Stimulated activated CD4-positive, alpha-beta T cell treated with anti-CD3 and anti-CD28 coated beads, Interleukin-15, amount 100 ng/mL, for 48 hours (primary cell): Measurements from ENCODE around the gene DDIT3.
"Not testable (repeated sequence)": the region's sequence is repeated elsewhere in the genome, so short reads cannot be mapped to it uniquely, and the experiment has no call there.

ENCODE experiments used
- DNase-seq, 2 donors: peaks; one replicate each; pipeline ENCODE4 v3.0.0-alpha.2; 2020; ENCODE audit warnings: low read depth in 2 of 2

Gene DDIT3

DNA sequence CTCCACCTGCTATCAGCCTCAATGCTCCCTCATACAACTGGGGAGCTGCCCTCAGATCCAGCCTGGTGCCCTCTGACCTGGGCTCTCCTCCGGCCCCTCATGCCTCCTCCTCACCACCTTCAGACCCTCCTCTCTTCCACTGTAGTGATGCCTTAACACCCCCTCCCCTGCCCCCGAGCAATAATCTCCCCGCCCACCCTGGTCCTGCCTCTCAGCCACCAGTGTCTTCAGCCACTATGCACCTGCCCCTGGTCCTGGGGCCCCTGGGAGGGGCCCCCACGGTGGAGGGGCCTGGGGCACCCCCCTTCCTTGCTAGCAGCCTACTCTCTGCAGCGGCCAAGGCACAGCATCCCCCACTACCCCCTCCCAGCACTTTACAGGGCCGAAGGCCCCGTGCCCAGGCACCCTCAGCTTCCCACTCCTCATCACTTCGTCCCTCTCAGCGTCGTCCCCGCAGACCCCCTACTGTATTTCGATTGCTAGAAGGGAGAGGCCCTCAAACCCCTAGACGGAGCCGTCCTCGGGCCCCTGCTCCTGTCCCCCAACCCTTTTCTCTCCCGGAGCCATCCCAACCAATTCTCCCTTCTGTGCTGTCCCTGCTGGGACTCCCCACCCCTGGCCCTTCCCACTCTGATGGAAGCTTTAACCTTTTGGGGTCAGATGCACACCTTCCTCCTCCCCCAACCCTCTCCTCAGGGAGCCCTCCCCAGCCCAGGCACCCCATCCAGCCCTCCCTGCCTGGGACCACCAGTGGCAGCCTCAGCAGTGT, 5.5 kb upstream of the DDIT3 start:
- no peak for DNase-seq

DNA sequence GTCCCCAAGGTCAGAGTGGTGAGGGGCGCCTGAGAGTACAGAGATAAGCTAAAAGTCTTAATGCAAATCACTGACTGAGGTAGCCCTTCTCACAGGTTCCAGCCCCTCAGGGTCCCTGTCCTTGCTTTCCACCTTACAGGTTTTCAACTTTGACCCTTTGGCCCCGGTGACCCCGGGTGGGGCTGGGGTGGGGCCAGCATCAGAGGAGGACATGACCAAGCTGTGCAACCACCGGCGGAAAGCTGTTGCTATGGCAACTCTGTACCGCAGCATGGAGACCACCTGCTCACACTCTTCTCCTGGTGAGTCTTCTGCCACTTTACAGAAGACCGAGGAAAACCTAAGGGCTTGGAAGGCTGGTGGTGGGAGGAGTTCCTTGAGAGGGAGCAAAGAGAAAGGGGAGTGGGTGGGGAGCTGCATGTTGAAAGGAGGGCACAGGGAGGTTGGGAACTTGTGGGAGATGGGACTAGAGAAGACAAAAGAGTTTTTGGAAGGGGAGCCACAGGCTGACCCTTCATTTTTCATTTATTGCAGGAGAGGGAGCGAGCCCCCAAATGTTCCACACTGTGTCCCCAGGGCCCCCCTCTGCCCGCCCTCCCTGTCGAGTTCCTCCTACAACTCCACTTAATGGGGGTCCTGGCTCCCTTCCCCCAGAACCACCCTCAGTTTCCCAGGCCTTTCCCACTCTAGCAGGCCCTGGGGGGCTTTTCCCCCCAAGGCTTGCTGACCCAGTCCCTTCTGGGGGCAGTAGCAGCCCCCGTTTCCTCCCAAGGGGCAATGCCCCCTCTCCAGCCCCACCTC, 4.7 kb upstream of the DDIT3 start:
- no peak for DNase-seq

DNA sequence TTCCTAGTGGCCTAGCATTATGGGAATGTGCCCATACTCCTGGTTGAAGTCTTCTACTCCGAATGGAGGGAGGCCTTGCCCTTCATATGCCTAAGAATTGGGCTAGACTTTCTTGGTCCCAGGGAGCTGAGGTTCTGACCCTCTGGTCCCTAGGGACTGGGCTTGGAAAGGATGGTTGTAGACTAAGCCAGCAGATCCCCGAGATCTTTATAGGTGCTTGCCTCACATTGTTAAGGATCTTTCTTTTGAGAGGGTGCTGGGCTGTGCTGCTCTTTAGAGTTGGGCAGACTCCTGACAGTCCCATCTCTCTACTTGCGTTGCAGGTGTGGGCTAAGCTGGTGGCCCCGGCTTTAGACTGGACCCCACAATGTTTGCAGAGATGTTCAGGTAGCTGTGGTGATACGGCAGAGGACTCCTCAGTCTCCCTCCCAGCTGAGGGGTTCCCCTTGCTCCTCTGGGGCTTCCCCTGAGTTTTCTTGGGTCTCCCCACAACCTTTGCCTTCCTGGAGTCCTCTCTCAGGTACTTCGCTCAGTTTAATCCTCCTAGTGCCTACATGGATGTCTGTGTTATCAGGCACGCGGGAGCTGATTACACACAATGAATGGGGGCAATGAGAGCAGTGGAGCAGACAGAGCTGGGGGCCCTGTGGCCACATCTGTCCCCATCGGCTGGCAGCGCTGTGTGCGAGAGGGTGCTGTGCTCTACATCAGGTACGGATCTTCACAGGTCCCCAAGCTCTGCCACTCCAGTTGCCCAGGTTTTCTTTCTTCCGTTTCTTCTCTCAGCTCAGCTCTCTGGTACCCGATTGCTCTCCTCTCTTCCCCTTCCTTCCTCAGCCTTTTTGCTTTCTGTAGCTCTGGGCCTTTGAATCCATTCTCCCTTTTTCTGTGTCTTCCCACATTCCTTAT, 3.6 kb upstream of the DDIT3 start:
- no peak for DNase-seq

DNA sequence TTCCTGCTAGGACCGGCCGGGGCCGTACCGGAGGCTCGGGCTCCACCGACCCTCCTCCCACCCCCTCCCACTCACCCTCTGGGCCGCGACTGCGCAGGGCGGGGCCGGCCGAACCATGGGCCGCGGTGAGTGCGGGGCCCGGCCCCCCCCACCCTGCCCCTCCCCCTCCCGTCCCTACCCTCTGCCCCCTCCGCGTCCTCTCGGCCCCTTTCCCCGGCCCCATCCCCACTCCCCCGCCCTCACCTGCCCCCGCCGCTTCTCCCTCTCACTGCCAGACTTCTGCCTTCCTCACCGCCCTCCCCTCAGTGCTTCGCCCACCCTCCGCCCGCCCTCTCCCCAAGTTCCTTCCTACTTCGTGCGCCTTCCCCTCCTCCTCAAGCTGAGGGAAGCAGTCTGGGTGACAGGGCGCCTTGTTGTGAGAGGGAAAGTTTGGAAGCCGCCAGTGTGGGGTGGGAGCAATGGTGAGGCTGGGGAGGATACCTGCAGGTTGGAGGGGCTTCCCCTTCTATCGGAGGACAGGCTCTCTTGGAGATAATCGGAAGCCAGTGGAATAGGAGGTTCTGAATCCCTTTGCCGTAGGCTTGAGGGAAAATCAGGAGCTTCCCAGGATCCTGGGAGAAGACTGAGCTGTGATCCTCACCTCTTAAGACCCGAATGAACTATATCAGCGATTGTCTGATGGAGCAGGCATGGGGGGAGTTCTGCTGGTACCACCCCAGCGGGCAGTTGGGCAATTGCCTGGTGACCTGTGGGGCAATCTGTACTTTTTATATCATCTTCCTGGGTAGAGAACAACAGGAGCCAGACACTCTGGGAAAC, 2.8 kb upstream of the DDIT3 start:
- peak in 1 of 2 donors; percentile 22 for DNase-seq

DNA sequence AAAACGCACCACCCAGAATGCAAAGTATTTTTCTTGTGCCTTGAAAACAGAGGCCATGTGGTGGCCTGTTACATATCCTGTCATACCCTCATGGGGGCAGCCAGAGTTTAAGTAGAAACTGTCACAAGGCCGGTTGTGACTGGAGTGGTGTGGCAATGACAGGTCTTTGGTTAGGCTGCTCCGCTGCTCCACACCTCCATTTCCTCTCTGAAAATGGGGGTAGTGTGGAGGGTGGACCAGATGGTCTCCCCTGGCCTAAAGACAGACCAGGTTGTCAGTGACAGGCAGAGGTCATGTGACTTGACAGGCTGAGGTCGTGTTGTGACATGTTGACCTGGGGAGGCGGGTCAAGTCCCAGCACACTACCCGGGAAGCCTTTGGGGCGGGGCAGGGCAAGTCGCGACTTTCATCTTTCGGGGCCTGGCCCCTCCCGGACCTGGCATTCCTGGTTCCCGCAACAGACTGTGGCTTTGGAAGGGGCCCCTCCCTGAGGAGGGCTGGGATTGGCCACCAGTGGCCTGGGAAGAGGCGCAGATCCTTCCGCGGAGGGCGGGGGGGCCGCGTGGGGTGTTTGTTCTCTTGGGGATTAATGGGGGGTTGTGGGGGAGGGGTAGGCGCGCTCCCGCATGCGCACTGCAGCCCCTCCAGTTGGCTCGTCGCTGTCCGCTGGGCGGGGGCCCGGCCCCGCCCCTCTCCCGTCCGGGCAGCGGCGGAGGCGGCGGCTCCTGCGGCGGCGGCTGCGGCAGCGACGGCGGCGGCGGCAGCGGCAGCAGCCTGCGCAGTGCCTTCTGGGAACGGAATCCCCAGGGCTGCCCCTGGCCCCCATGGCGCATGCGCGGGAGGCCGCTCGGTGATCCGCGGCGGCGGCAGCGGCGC, 1.9 kb upstream of the DDIT3 start, which contains the start of gene MBD6:
Gene MBD6 (plus strand): TSS at position 814 of the 876 bp plus-strand sequence. CDS start 1,480 bp downstream, outside the sequence.
- peak; percentile 82 to 86 for DNase-seq

DNA sequence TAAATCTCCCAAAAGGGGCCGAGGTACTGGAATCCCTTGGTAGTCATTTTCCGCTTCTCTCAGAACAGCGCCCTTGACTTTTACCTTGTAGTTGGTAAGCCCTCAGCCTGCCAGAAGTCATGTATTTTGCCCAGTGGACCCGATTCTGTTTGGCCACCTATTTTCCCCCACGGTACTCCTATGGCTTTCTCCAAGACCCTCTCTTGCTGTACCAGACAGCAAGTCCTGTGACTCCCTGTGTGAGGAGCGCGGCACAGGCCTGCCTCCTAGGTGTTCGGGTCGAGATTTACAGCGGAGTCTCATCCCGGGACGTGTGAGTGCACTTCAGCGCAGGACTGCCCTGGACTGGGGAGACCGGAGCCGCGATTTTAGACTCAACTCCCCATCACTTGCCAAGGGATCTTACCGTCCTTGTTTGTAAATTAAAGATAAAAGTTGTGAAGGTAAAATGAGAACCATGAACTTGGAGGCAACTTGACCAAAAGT, 1.3 kb upstream of the DDIT3 start:
- DNase-seq = no peak

DNA sequence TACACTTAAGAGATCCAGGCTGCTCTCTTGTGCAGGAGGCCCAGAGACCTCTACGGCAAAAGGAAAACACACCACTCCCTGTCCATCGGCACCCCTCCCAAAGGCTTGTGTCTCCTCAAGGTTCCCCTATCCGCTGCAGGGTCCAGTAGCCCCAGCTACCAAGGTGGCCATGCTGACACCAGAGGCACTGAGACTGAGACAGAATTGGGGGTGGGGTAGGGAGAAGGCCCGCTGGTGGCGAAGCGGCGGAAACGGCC, 590 bp downstream of the DDIT3 start:
- no peak for DNase-seq

DNA sequence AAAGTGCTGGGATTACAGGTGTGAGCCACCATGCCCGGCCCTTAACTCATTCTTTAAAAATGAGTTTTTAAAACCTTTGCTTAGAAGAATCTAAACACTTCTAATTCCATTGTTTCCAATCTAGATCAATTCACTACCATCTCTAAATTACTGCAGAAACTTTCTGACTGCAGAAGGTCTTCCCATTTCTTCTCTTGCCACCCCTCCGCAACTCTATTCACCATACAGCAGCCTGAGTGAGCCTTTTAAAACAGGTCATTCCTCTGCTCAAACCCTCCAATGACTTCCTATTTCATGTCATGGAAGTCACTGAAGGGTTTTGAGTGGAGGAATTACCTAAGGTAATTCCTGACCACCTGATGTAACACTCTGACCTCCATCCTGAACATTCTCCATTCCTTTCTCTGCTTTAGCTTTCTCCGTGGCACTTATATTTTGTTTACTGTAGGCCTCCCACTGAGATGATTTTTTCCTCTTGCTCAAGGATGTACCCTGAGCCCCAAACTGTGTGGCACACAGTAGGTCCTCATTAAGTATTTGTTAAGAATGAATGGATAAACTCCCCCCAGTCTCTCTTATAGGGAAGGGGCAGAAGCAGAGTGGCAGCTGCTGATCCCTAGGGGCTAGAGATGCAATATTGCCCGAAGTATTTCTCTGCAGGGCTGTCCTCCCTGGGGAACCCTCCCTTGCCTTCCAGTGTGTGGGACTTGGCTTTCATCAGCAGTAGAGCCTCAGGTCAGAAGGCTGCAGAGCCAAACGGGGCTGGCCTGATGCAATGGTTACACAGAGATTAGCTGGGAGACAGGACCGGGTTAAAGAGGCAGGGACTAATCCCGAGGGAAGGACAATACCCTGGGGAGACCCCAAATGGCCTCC, 1.2 kb downstream of the DDIT3 start:
- DNase-seq = peak in 1 of 2 donors; percentile 6

DNA sequence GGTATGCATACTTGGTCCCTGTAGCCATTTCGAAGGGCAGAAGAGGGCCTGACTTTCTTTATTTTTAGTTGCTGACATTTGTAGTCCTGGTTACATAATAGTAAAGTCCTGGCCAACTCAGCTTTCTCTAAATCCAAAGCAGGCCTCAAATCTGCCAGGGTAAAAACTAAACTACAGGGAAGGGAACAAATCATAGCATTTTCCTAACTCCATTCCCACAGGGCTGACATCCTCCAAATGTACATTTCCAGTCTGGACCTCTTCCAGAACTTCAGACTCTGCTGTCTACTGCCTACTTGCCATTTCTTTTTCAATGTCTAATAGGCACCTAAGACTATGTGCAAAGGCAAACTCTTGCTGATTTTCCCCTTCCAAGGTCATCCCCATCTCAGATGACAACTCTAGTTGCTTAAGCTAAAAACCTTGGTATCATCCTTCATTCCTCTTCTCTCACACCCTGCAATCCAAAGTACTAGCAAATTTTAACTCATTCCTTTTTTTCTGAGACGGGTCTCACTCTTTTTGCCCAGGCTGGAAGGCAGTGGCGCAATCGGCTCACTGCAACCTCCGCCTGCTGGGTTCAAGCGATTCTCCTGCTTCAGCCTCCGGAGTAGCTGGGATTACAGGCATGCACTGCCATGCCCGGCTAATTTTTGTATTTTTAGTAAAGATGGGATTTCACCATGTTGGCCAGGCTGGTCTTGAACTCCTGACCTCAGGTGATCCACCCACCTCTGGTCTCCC, 2.0 kb downstream of the DDIT3 start:
- no peak for DNase-seq

DNA sequence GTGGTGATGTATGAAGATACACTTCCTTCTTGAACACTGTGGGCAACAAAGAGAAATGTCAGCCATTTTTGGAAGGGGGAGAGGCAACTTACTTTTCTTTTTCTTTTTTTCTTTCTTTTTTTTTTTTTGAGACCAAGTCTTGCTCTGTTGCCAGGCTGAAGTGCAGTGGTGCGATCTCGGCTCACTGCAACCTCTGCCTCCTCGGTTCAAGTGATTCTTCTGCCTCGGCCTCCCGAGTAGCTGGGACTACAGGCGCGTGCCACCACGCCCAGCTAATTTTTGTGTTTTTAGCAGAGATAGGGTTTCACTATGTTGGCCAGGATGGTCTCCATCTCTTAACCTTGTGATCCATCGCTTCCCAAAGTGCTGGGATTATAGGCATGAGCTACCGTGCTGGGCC, 2.6 kb downstream of the DDIT3 start:
- not testable (repeated sequence) for DNase-seq

DNA sequence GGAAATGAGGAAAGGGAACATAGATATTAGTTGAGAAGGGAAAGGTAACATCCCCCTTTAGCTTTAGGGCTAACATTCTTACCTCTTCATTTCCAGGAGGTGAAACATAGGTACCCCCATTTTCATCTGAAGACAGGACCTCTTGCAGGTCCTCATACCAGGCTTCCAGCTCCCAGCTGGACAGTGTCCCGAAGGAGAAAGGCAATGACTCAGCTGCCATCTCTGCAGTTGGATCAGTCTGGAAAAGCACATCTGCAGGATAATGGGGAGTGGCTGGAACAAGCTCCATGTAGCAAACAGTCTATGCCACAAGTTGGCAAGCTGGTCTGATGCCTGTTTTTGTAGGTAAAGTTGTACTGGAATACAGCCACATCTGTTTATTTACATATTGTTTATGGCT, 3.1 kb downstream of the DDIT3 start:
- DNase-seq = no peak

DNA sequence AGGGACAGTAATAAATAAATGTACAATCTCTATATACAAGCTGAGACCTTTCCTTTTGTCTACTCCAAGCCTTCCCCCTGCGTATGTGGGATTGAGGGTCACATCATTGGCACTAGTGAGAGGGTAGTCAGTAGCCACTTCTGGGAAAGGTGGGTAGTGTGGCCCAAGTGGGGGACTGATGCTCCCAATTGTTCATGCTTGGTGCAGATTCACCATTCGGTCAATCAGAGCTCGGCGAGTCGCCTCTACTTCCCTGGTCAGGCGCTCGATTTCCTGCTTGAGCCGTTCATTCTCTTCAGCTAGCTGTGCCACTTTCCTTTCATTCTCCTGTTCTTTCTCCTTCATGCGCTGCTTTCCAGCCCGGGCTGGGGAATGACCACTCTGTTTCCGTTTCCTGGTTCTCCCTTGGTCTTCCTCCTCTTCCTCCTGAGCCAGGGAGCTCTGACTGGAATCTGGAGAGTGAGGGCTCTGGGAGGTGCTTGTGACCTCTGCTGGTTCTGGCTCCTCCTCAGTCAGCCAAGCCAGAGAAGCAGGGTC, 3.6 kb downstream of the DDIT3 start:
- no peak for DNase-seq

DNA sequence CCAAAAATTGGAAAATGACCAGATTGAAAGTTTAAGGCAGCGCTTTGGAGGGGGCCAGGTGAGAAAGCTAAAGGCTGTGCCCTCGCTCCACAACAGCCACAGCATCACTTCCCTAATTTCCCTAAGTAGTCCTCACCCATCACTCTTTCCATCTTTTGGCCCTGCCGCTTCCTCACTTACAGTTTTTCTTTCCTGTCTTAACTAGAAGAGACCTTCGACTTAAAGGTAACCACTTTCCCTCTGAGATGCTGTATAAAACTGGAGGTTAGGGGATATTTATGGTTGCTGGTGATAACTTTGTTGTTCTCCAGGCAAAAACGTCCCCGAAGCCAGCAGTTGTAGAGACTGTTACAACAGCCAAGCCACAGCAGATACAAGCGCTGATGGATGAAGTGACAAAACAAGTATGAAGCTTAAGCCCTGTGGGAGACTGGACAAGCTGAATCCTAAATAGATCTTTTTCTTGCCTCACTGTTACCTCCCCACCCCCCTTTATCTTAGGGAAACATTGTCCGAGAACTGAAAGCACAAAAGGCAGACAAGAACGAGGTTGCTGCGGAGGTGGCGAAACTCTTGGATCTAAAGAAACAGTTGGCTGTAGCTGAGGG, 4.3 kb downstream of the DDIT3 start:
- DNase-seq = no peak

DNA sequence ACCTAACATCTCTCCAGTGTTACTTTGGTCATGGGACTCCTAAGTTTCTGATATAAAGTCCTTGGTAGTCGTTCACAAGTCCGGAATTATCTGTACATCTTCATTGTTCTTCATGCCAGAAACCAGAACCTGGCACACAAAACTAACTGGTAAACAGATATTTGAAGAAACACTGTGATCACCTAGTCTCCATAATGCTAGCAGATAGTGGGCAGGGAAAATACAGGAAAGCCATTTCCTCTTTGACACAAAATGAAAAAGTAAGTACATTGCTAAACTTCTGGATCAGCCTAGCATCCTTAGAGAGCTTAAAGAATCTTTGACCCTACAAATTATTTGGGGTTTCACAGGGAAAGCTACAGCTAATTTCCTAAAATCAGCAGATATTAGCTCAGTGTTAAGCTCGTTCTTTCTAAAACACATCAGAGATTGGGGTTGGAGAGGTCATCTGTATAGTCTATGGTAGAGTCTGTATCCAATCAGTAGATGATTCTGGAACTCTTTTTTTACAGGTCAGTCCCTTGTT, 4.8 kb downstream of the DDIT3 start:
- no peak for DNase-seq

DNA sequence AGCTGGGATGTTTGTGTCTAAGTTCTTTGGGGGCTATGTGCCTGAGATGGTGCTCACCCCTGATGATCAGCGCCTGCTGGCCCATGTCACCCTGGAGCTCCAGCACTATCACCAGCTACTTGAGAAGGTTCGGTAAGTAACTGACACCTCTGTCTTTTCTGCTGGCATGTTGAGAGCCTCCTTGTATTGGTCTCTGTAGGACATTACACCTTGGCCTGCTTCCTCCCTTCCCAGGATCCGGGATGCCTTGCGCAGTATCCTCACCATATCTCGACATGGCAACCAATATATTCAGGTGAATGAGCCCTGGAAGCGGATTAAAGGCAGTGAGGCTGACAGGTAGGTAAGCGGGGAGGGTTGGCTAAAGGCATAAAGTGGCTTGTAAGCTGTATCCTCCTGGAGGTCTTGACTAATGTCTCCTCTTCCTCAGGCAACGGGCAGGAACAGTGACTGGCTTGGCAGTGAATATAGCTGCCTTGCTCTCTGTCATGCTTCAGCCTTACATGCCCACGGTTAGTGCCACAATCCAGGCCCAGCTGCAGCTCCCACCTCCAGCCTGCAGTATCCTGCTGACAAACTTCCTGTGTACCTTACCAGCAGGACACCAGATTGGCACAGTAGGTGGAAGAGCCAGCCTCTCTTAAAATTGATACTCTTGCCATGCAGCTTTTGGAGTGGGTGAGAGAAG, 5.5 kb downstream of the DDIT3 start:
- no peak for DNase-seq

DNA sequence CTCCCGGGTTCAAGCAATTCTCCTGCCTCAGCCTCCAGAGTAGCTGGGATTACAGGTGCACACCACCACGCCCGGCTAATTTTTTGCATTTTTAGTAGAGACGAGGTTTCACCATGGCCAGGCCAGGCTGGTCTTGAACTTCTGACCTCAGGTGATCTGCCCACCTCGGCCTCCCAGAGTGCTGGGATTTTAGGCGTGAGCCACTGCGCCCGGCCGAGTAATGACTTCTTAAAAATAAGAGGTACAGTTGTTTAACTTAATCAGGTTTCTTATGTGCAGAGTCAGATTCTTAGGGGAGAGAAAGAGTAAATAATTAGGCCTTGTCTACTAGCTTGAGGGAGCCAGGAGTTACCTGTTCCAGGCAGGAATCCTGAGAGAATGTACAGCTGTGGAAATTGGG, 6.1 kb downstream of the DDIT3 start:
- not testable (repeated sequence) for DNase-seq

DNA sequence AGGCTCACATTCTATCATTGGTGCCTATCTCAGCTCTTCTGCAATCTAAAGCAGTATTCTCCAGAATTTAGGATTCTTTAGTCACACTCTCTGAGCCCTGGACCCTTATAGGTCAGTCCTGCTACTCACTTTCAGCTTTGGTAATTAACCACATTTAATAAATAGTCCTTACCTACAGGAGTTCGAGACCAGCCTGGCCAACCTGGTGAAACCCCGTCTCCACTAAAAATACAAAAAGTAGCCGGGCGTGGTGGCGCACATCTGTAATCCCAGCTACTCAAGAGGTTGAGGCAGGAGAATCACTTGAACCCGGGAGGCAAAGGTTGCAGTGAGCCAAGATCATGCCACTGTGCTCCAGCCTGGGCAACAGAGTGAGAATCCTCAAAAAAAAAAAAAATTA, 6.6 kb downstream of the DDIT3 start:
- DNase-seq = not testable (repeated sequence)
